Parathyroid adenoma (tissue), 2 donors: ENCODE data around the gene DDT.
"Not testable (repeated sequence)": the region's sequence is repeated elsewhere in the genome, so short reads cannot be mapped to it uniquely, and the experiment has no call there.

ENCODE experiments used
- H2AFZ ChIP-seq: fragments of 300-600 bp; sonication (generic); one replicate; pipeline ENCODE4 v1.7.0; 2017; ENCODE audit warnings: antibody characterized with exemption, mild to moderate bottlenecking
- H3K27ac ChIP-seq: fragments of 300-600 bp; sonication (generic); one replicate; pipeline ENCODE4 v1.7.0; 2017
- H3K27me3 ChIP-seq: fragments of 300-600 bp; sonication (generic); one replicate; pipeline ENCODE4 v1.7.0; 2017; ENCODE audit warnings: low read length; ENCODE audit not compliant: control insufficient read depth, insufficient read depth
- H3K36me3 ChIP-seq: fragments of 300-600 bp; sonication (generic); one replicate; pipeline ENCODE4 v1.7.0; 2017; ENCODE audit warnings: low read length; ENCODE audit not compliant: control insufficient read depth, insufficient read depth
- H3K4me1 ChIP-seq: fragments of 300-600 bp; sonication (generic); one replicate; pipeline ENCODE4 v1.7.0; 2017; ENCODE audit warnings: control low read depth
- H3K4me2 ChIP-seq: fragments of 300-600 bp; sonication (generic); one replicate; pipeline ENCODE4 v1.7.0; 2017; ENCODE audit warnings: low read length
- H3K4me3 ChIP-seq: fragments of 300-600 bp; sonication (generic); one replicate; pipeline ENCODE4 v1.7.0; 2017; ENCODE audit warnings: low read depth, low read length
- H3K79me2 ChIP-seq: fragments of 300-600 bp; sonication (generic); one replicate; pipeline ENCODE4 v1.7.0; 2017; ENCODE audit warnings: control low read depth
- H3K9ac ChIP-seq: fragments of 300-600 bp; sonication (generic); one replicate; pipeline ENCODE4 v1.7.0; 2017; ENCODE audit warnings: mild to moderate bottlenecking
- H3K9me3 ChIP-seq: fragments of 300-600 bp; sonication (generic); one replicate; pipeline ENCODE4 v1.7.0; 2017; ENCODE audit warnings: low read length; ENCODE audit not compliant: control insufficient read depth
- CTCF ChIP-seq: fragments of 300-600 bp; sonication (generic); IDR thresholded peaks from one replicate; pipeline ENCODE4 v1.7.0; 2017; ENCODE audit warnings: antibody characterized with exemption, mild to moderate bottlenecking
- donor health status: primary hyperparathyroidism.

Gene DDT

GRCh38 chr22:23997092-23997491 is 22.9 kb upstream of the DDT start:
- no peak overlapping the region for H3K4me3 ChIP-seq

GRCh38 chr22:23993581-23994177 is 19.4 kb upstream of the DDT start:
- not testable (repeated sequence) for H3K4me1 ChIP-seq, H2AFZ ChIP-seq, H3K9me3 ChIP-seq, H3K4me2 ChIP-seq, H3K9ac ChIP-seq, H3K4me3 ChIP-seq, H3K27ac ChIP-seq, H3K27me3 ChIP-seq, H3K79me2 ChIP-seq, H3K36me3 ChIP-seq

More at GRCh38 chr22:23997092-23997491, 22.9 kb upstream of the DDT start:
- no peaks in the 10 kb centered on the region for H3K9me3 ChIP-seq
- TF ChIP-seq CTCF = no peak
- no peaks in the 10 kb centered on the region for H3K27me3 ChIP-seq
- no peaks in the 10 kb centered on the region for H3K4me1 ChIP-seq
- H3K36me3 ChIP-seq = no peaks in the 10 kb centered on the region
- H3K9ac ChIP-seq = no peak overlapping the region
- H2AFZ ChIP-seq = no peak overlapping the region
- no peak overlapping the region for H3K4me2 ChIP-seq
- no peaks in the 10 kb centered on the region for H3K79me2 ChIP-seq
- no peak overlapping the region for H3K27ac ChIP-seq

GRCh38 chr22:23993080-23993479 is 18.8 kb upstream of the DDT start:
- H3K27me3 ChIP-seq, H3K9ac ChIP-seq, H3K27ac ChIP-seq, H3K4me1 ChIP-seq, H3K4me3 ChIP-seq, H2AFZ ChIP-seq, H3K9me3 ChIP-seq, H3K4me2 ChIP-seq, H3K36me3 ChIP-seq, H3K79me2 ChIP-seq: not testable (repeated sequence)

- not testable (repeated sequence) for H2AFZ ChIP-seq, H3K27me3 ChIP-seq, H3K79me2 ChIP-seq, H3K9ac ChIP-seq, H3K4me1 ChIP-seq, H3K9me3 ChIP-seq, H3K27ac ChIP-seq, H3K36me3 ChIP-seq, H3K4me3 ChIP-seq, H3K4me2 ChIP-seq
Measured at GRCh38 chr22:23989583-23990244, 15.5 kb upstream of the DDT start.

GRCh38 chr22:23986538-23987178 is 12.4 kb upstream of the DDT start:
- H3K4me1 ChIP-seq, H3K27ac ChIP-seq: not testable (repeated sequence)

GRCh38 chr22:23986089-23986488 is 11.8 kb upstream of the DDT start:
- H3K27ac ChIP-seq, H3K27me3 ChIP-seq, H3K9ac ChIP-seq, H2AFZ ChIP-seq, H3K9me3 ChIP-seq, H3K4me1 ChIP-seq, H3K79me2 ChIP-seq, H3K4me3 ChIP-seq, H3K4me2 ChIP-seq, H3K36me3 ChIP-seq: not testable (repeated sequence)

More at GRCh38 chr22:23986538-23987178, 12.4 kb upstream of the DDT start:
- H2AFZ ChIP-seq, H3K79me2 ChIP-seq, H3K4me3 ChIP-seq, H3K4me2 ChIP-seq, H3K9ac ChIP-seq, H3K36me3 ChIP-seq, H3K9me3 ChIP-seq, H3K27me3 ChIP-seq: not testable (repeated sequence)

GRCh38 chr22:23984430-23984829 is 10.2 kb upstream of the DDT start:
- no peak overlapping the region for H3K4me3 ChIP-seq
- no peak overlapping the region for H3K4me2 ChIP-seq
- no peaks in the 10 kb centered on the region for H3K79me2 ChIP-seq
- H3K27me3 ChIP-seq = no peaks in the 10 kb centered on the region
- no peaks in the 10 kb centered on the region for H3K4me1 ChIP-seq
- no peak overlapping the region for H3K27ac ChIP-seq
- no peak overlapping the region for H3K9ac ChIP-seq
- H3K36me3 ChIP-seq = no peaks in the 10 kb centered on the region
- H2AFZ ChIP-seq = no peak overlapping the region
- no peak for TF ChIP-seq CTCF
- no peaks in the 10 kb centered on the region for H3K9me3 ChIP-seq

GRCh38 chr22:23980567-23980966 is 6.3 kb upstream of the DDT start:
- H3K27me3 ChIP-seq, H3K4me1 ChIP-seq, H3K9ac ChIP-seq, H3K79me2 ChIP-seq, H3K4me2 ChIP-seq, H2AFZ ChIP-seq, H3K36me3 ChIP-seq, H3K9me3 ChIP-seq, H3K4me3 ChIP-seq, H3K27ac ChIP-seq: not testable (repeated sequence)

- H3K4me2 ChIP-seq, H3K4me1 ChIP-seq, H3K27me3 ChIP-seq, H3K4me3 ChIP-seq, H3K27ac ChIP-seq, H2AFZ ChIP-seq, H3K9ac ChIP-seq, H3K79me2 ChIP-seq, H3K36me3 ChIP-seq, H3K9me3 ChIP-seq: not testable (repeated sequence)
Measured at GRCh38 chr22:23979557-23980240, 5.5 kb upstream of the DDT start, which contains the start of gene GSTT2. GSTT2 (plus strand) TSS chr22:23980134.
